HL-60 (cell line): ENCODE data around the gene ARHGAP45.

Experiments
- DNase-seq, 2 experiments: peaks; one replicate each; pipeline ENCODE4 v3.0.0-alpha.2; 2010 to 2020; ENCODE audit warnings: low read depth in 1 of 2, low spot score in 1 of 2
- H3K27ac ChIP-seq: fragments of 250-450 bp; sonication (Bioruptor Pico); replicated peaks from 2 replicates; pipeline ENCODE4 v1.5.1; 2020; ENCODE audit warnings: mild to moderate bottlenecking, moderate library complexity
- H3K27me3 ChIP-seq: fragments of 250-450 bp; sonication (Bioruptor Pico); 2 replicates; pipeline ENCODE4 v1.5.1; 2021; ENCODE audit warnings: mild to moderate bottlenecking, moderate library complexity; ENCODE audit not compliant: insufficient read depth, poor library complexity, severe bottlenecking
- H3K4me3 ChIP-seq: replicated peaks from 2 replicates; pipeline ENCODE4 v1.5.1; 2011; ENCODE audit warnings: mild to moderate bottlenecking, control low read depth, low read length; ENCODE audit not compliant: insufficient read depth
- GABPA ChIP-seq: IDR thresholded peaks from 2 replicates; pipeline ENCODE4 v1.6.1; 2012; ENCODE audit warnings: low read depth
- POLR2AphosphoS5 ChIP-seq: IDR thresholded peaks from 2 replicates; pipeline ENCODE4 v1.6.1; 2012; ENCODE audit warnings: low read depth
- SPI1 ChIP-seq: IDR thresholded peaks from 2 replicates; pipeline ENCODE4 v1.6.1; 2012; ENCODE audit warnings: low read depth, mild to moderate bottlenecking, borderline replicate concordance
- TF ChIP-seq, protein P1 (sequence below): IDR thresholded peaks from one replicate; pipeline ENCODE4 v1.5.1; 2011; ENCODE audit warnings: low read length, control low read depth, inconsistent platforms; ENCODE audit not compliant: insufficient read depth
- TF ChIP-seq, protein P2 (sequence below): IDR thresholded peaks from 2 replicates; pipeline ENCODE4 v1.6.1; 2012; ENCODE audit warnings: low read depth; ENCODE audit not compliant: insufficient replicate concordance

ARHGAP45 gene

DNA sequence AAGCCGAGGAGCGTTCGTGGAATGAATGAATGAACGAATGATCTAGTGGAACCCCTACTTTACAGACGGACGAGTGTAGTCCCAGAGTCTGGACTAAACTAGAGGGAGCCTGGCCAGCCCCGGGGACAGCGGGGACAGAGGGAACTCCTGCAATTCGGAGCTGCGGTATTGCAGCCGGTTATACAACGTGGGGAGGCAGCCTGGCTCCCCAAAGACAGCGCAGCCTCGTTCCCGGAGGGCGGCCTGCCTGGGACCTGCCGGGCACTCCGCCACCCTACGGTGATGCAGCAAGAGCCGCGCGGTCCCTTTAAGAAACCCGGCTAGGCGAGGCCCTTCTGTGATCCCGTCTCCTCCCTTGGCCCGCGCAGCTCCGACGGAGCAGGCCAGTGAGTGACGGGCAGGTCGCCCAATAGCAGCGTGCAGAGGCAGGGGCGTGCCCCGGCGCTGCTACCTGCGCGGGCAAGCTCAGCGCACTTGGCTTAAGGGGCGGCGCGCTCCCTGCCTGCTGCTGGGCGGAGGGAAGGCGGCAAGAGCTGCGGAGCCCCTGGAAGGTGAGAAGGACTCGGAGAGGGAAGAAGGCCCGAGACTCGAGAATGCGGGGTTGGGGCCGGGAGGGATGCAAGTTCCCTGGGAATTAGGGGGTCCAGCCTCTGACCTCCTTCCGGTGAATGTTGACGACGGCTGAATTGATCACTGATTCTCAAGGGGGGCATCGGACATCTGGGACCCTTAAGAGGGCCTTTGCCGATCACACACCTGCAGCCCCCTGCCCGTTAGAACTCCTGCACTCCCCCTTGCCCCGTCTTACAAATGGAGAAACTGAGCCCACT is 27.1 kb upstream of the ARHGAP45 start, which contains the start of gene ABCA7:
Gene ABCA7, plus strand, starts transcription at position 462 of the 830 bp plus-strand sequence. CDS start 1,255 bp downstream, outside the sequence.
- peak; percentile 99 for DNase-seq
- peak within 1 kb of the TSS; percentile 54 for H3K4me3 ChIP-seq
- no peaks in the 10 kb centered on the region for H3K27me3 ChIP-seq
- peak within 1 kb of the TSS; percentile 75 for H3K27ac ChIP-seq
- TF ChIP-seq POLR2AphosphoS5 = peak; percentile 68
- TF ChIP-seq GABPA = no peak
- no peak for TF ChIP-seq SPI1
- TF ChIP-seq, protein P1, sequence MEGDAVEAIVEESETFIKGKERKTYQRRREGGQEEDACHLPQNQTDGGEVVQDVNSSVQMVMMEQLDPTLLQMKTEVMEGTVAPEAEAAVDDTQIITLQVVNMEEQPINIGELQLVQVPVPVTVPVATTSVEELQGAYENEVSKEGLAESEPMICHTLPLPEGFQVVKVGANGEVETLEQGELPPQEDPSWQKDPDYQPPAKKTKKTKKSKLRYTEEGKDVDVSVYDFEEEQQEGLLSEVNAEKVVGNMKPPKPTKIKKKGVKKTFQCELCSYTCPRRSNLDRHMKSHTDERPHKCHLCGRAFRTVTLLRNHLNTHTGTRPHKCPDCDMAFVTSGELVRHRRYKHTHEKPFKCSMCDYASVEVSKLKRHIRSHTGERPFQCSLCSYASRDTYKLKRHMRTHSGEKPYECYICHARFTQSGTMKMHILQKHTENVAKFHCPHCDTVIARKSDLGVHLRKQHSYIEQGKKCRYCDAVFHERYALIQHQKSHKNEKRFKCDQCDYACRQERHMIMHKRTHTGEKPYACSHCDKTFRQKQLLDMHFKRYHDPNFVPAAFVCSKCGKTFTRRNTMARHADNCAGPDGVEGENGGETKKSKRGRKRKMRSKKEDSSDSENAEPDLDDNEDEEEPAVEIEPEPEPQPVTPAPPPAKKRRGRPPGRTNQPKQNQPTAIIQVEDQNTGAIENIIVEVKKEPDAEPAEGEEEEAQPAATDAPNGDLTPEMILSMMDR = no peak

DNA sequence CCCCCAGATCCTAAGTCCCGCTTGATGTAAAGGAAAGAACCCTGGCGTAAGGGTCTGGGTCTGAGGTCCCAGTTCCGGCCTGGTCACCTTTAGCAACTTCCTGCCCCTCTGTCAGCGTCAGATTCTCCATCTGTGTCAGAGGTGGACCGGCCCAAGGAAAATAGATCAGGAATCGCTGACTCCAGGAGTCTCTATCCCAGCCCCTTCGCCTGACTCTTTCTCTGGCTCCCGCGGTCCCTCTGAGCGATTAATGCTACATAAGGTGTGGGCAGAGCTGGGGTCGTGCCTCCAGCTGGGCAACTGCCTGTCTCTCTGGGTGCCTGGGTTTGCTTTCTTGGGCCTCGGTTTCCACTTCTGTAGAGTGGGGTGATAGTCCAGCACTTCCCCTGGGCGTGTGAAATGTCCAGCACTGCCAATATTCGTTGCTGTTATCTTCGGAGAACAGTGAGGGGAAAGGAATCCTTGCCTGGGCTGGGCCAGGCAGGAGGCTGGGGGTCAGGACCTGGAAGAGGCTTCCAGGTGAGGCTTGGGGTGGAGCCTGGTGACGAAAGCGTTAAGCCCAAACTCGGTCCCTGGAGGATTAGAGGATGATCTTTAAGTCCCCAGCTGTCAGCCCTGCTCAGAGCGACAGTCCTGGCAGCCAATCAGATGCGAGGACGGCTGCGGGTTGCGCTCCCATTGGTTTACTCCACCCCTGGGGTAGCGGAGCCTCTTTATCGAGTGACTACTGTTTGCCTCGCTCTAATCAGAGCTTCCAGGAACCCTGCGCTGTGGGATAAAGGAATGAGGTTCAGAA is 26.3 kb upstream of the ARHGAP45 start:
- H3K27ac ChIP-seq = peak overlapping the region; percentile 36
- TF ChIP-seq POLR2AphosphoS5 (no peak), SPI1 (no peak), GABPA (no peak)
- TF ChIP-seq, protein P2, sequence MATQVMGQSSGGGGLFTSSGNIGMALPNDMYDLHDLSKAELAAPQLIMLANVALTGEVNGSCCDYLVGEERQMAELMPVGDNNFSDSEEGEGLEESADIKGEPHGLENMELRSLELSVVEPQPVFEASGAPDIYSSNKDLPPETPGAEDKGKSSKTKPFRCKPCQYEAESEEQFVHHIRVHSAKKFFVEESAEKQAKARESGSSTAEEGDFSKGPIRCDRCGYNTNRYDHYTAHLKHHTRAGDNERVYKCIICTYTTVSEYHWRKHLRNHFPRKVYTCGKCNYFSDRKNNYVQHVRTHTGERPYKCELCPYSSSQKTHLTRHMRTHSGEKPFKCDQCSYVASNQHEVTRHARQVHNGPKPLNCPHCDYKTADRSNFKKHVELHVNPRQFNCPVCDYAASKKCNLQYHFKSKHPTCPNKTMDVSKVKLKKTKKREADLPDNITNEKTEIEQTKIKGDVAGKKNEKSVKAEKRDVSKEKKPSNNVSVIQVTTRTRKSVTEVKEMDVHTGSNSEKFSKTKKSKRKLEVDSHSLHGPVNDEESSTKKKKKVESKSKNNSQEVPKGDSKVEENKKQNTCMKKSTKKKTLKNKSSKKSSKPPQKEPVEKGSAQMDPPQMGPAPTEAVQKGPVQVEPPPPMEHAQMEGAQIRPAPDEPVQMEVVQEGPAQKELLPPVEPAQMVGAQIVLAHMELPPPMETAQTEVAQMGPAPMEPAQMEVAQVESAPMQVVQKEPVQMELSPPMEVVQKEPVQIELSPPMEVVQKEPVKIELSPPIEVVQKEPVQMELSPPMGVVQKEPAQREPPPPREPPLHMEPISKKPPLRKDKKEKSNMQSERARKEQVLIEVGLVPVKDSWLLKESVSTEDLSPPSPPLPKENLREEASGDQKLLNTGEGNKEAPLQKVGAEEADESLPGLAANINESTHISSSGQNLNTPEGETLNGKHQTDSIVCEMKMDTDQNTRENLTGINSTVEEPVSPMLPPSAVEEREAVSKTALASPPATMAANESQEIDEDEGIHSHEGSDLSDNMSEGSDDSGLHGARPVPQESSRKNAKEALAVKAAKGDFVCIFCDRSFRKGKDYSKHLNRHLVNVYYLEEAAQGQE = no peak
- TF ChIP-seq, protein P1 = no peak
- H3K4me3 ChIP-seq = peak overlapping the region; percentile 54
- DNase-seq = peak; percentile 87 to 90
- no peaks in the 10 kb centered on the region for H3K27me3 ChIP-seq

DNA sequence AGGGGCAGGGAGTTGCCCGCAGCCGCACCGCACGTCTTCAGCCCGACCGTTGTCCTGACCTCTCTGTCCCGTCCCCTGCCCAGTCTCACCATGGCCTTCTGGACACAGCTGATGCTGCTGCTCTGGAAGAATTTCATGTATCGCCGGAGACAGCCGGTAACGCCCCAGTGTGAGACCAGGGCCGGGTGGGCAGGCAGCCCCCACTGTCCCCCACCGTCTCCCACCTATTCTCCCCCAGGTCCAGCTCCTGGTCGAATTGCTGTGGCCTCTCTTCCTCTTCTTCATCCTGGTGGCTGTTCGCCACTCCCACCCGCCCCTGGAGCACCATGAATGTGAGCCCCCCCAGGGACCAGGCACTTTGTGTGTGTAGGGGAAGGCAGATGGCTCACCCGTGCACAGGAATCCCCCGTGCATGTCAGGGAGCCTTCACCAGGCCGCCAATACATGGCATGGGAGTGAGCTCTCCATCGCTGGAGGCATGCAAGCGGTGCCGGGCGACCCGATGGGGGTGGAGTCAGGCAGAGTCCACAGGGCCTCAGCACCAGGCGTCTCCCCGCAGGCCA is 25.6 kb upstream of the ARHGAP45 start:
- H3K27me3 ChIP-seq = no peaks in the 10 kb centered on the region
- TF ChIP-seq POLR2AphosphoS5 (no peak), SPI1 (no peak), GABPA (no peak)
- TF ChIP-seq, protein P2 = no peak
- TF ChIP-seq, protein P1 = no peak
- DNase-seq = no peak
- H3K27ac ChIP-seq = no peak overlapping the region
- H3K4me3 ChIP-seq = peak overlapping the region; percentile 1; the same call in 1 of the 2 replicates
